Thyroid gland (tissue), 4 donors: ENCODE results near the gene JPH4.

Experiments used
- CTCF ChIP-seq, 6 experiments: fragments of 200-600 bp in 3 of 6; fragments of 450-650 bp in 3 of 6; sonication (generic) in 3 of 6; IDR thresholded peaks; one replicate each; pipeline ENCODE4 v1.5.1; 2016 to 2019; ENCODE audit warnings: antibody characterized with exemption in 6 of 6, mild to moderate bottlenecking in 2 of 6, inconsistent platforms in 1 of 6, moderate library complexity in 1 of 6
- POLR2A ChIP-seq, 2 donors: fragments of 450-650 bp; IDR thresholded peaks; one replicate each; pipeline ENCODE4 v1.6.1; 2017; ENCODE audit warnings: antibody characterized with exemption in 2 of 2, mild to moderate bottlenecking in 2 of 2, moderate library complexity in 1 of 2

- no peak for TF ChIP-seq CTCF (IDR thresholded peaks at IDR 0.05)
- no peak for TF ChIP-seq POLR2A (IDR thresholded peaks at IDR 0.05)
Observed at GRCh38 chr14:23600322-23600707, 21.7 kb upstream of the JPH4 start.
